GM12801 (cell line): ENCODE results near the gene CCM2.

ENCODE experiments used
- TF ChIP-seq, protein P1 (sequence below): IDR thresholded peaks from one replicate; pipeline ENCODE4 v1.5.1; 2011; ENCODE audit warnings: control low read depth; ENCODE audit not compliant: insufficient read length; ENCODE audit errors: extremely low read depth

CCM2 gene

GRCh38 chr7:44980393-44981034 lies 19.5 kb upstream of the CCM2 start:
- TF ChIP-seq, protein P1, sequence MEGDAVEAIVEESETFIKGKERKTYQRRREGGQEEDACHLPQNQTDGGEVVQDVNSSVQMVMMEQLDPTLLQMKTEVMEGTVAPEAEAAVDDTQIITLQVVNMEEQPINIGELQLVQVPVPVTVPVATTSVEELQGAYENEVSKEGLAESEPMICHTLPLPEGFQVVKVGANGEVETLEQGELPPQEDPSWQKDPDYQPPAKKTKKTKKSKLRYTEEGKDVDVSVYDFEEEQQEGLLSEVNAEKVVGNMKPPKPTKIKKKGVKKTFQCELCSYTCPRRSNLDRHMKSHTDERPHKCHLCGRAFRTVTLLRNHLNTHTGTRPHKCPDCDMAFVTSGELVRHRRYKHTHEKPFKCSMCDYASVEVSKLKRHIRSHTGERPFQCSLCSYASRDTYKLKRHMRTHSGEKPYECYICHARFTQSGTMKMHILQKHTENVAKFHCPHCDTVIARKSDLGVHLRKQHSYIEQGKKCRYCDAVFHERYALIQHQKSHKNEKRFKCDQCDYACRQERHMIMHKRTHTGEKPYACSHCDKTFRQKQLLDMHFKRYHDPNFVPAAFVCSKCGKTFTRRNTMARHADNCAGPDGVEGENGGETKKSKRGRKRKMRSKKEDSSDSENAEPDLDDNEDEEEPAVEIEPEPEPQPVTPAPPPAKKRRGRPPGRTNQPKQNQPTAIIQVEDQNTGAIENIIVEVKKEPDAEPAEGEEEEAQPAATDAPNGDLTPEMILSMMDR, result no peak

GRCh38 chr7:44981035-44981706 lies 18.8 kb upstream of the CCM2 start:
- TF ChIP-seq, protein P1, result no peak

DNA sequence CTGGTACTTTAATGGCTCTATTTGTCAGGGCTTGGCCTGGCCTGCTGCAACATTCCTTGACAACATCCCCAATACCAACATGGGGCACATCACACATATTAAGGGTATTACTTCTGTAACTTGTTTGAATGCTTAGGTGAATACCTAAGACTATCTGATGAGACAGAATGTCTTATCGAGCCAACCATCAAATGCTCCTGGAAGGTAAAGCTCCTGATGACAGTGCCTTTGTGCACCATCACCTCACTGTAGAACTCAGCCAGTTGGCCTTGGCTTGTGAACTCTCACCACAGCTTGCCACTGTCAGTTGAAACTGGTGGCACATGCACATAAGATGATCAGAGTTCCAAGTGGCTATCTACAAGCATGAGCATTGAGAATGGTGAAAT lies 17.5 kb upstream of the CCM2 start:
- TF ChIP-seq, protein P1, result no peak

GRCh38 chr7:44982970-44983369 lies 17.0 kb upstream of the CCM2 start:
- TF ChIP-seq, protein P1, result no peak

DNA sequence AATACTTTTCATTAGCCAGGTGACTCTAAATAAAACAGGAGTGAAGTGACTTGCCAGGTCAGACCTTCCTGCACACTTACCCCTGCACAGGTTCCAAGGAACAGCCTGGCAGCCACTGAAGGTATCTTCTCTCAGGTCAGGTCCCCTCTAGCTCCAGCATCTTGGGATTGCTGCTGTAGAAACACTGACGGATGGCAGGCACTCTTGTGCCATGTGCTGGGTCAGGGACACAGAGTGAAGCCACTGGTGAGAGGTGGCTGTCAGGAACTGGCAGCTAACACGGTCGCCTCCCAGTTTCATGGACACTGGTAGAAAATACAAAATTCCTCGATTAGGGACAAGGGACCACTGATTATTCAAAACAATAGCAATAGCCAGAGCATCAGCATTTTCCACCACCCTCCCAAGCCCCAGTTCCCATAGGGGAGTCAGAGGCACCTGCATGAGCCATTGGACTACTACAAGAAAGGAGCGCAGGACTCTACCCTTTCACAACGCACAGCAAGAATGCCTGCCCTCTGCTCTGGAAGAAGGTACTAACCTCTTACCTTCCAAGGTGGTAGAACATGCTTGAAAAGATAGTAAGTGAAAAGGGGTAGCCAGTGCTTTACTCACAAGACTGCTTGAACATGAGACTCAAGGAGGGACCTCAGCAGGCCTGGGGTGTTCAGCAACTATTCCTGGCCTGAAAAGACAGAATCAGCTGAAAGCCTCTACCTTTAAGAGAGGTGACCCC lies 16.1 kb upstream of the CCM2 start:
- TF ChIP-seq, protein P1, result no peak

DNA sequence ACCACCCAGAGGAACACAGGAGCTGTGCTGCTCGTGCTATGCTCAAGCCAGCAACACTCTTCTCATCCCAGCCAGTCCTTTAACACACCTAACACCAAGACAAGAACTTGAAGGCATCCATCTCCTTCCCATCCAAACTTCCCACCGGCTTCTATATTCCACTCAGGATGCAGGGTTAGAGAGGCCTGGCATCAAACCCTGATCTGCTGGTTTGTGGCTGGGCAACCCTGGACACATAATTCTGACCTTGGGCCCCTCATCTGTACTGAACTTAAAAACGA lies 15.6 kb upstream of the CCM2 start:
- TF ChIP-seq, protein P1, result no peak

GRCh38 chr7:44985033-44985695 lies 14.8 kb upstream of the CCM2 start:
- TF ChIP-seq, protein P1, result no peak
